T-helper 22 cell (primary cell): ENCODE results near the gene ASB15.

Experiments used
- DNase-seq: peaks from one replicate; pipeline ENCODE4 v3.0.0-alpha.2; 2020; ENCODE audit warnings: low read depth

Gene ASB15

GRCh38 chr7:123663200-123663599, 61.6 kb downstream of the ASB15 start:
- no peak for DNase-seq

GRCh38 chr7:123665157-123665556, 63.5 kb downstream of the ASB15 start:
- no peak for DNase-seq

GRCh38 chr7:123665896-123666295, 64.3 kb downstream of the ASB15 start:
- DNase-seq = no peak

- DNase-seq = no peak
Measured at GRCh38 chr7:123666492-123666891, 64.9 kb downstream of the ASB15 start.

GRCh38 chr7:123669485-123669884, 67.9 kb downstream of the ASB15 start:
- no peak for DNase-seq

GRCh38 chr7:123673137-123673732, 71.6 kb downstream of the ASB15 start:
- DNase-seq = no peak

- DNase-seq = no peak
Measured at GRCh38 chr7:123673752-123674398, 72.3 kb downstream of the ASB15 start.

GRCh38 chr7:123674399-123675180, 73.0 kb downstream of the ASB15 start:
- DNase-seq = no peak

GRCh38 chr7:123675181-123675473, 73.5 kb downstream of the ASB15 start:
- no peak for DNase-seq

- DNase-seq = no peak
Measured at GRCh38 chr7:123677061-123677715, 75.6 kb downstream of the ASB15 start.

- no peak for DNase-seq
Measured at GRCh38 chr7:123679614-123680013, 78.0 kb downstream of the ASB15 start.

GRCh38 chr7:123680580-123680979, 79.0 kb downstream of the ASB15 start:
- no peak for DNase-seq

- DNase-seq = no peak
Measured at GRCh38 chr7:123681561-123681960, 79.9 kb downstream of the ASB15 start.

GRCh38 chr7:123682690-123683089, 81.1 kb downstream of the ASB15 start:
- DNase-seq = no peak

GRCh38 chr7:123687161-123687560, 85.5 kb downstream of the ASB15 start:
- DNase-seq = no peak

- no peak for DNase-seq
Measured at GRCh38 chr7:123687727-123688126, 86.1 kb downstream of the ASB15 start.
